Fibroblast of skin of left quadriceps (primary cell): ENCODE data around the gene FLT3.
"Not testable (repeated sequence)": the region's sequence is repeated elsewhere in the genome, so short reads cannot be mapped to it uniquely, and the experiment has no call there.

Experiments
- DNase-seq, 2 experiments: peaks; one replicate each; pipeline ENCODE4 v3.0.0-alpha.2; 2013; ENCODE audit warnings: low read depth in 2 of 2

FLT3 gene

GRCh38 chr13:28100150-28101121 is at the start of gene FLT3:
FLT3 (minus strand) TSS chr13:28100576; CDS start chr13:28100510, 66 bp downstream.
- DNase-seq = no peak

GRCh38 chr13:28147495-28147894 is 47.1 kb upstream of the FLT3 start:
- DNase-seq = peak in 1 of 2 experiments; percentile 30

DNA sequence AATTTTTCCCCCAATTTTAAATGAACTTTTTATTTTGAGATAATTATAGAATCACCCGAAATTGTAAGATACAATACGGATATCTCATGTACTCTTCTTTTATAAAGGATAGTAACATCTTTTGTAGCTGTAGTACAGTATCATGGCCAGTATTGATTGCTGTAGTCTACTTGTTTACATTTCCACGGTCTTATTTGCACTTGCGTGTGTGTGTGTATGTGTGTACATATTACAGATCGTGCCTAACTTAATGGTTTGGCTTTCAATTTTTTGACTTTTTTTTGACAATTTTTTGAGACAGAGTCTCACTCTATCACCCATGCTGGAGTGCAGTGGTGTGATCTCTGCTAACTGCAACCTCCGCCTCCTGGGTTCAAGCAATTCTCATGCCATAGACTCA is 44.7 kb upstream of the FLT3 start:
- no peak for DNase-seq

- DNase-seq = not testable (repeated sequence)
These were observed 41.2 kb upstream of the FLT3 start for GRCh38 chr13:28141542-28141941.

DNA sequence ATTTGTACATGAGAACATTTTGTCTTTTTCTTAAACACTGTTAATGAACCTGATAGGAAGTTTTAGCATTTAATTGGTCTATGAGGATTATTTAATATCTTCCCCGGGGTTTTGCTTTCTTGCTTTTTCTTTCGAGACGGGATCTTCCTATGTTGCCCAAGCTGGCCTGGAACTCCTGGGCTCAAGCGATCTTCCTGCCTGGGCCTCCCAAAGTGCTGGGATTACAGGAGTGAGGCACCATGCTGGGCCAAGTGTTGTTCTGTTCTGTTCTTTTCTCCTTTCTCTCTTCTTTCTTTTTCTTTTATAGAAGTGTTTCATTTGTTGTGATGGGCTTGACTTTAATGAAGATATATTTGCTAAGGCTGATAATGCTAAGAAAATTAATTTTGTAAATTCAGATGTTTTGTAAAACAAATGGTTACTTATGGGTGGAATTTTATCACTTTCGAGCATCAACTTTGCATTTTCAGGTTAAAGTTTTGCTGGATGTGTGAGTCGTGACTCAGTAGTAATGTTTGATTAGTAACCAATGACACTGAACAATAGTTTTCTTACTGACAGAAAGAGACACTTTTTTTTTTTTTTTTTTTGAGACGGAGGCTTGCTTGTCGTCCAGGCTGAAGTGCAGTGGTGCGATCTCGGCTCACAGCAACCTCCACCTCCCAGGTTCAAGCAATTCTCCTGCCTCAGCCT is 40.2 kb upstream of the FLT3 start:
- no peak for DNase-seq

DNA sequence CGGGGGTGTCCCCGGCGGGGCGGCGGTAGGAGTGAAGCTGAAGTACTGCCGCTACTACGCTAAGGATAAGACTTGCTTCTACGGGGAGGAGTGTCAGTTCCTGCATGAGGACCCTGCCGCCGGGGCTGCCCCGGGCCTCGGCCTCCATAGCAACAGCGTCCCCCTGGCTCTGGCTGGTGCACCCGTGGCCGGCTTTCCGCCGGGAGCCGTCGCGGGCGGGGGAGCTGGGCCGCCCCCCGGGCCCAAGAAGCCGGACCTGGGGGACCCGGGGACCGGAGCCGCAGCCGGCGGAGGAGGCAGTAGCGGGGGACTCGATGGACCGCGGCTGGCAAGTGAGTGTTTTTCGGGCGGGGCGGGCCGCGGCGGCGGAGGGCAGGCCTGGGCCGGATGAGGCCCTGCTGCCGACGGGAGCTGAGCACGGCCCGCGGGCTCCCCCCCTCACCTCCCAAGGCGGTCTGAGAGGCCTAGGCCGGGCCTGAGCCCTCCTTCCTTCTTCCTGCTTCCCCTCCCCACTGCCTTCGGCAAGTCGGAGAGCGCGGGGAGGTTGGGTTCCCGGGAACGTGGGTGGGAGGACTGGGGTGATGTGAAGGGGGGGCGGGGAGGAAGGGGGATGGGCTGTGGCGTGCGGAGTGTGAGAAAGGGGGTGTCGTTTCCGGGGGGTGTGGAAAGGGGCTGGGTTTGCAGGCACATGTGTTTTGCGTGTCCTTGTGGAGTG is 38.5 kb upstream of the FLT3 start:
- DNase-seq = peak; percentile 85 to 87

GRCh38 chr13:28138012-28138755 is 37.8 kb upstream of the FLT3 start, which contains the start of gene PAN3:
PAN3 (plus strand) TSS chr13:28138545; CDS start chr13:28138658, 113 bp downstream.
- peak; percentile 77 to 81 for DNase-seq

- no peak for DNase-seq
These were observed 37.2 kb upstream of the FLT3 start for GRCh38 chr13:28137596-28137995.

DNA sequence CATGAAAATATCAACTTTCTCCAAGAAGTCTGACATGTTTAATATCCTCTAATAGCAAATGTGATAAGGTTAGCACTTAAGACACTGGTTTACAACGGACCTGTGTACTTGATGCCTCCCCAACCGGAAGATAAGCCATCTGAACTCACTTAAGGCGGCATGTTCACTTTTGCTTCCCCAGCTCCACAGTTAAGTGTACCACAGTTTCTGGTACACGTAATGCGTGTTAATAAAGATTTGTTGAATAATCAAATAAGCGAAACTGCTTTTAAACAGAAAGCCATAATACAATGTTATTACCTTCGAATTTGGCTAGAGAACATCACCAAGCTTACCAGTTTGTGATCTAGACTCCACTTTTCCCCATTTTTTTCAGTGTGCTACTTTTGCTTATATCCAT is 36.5 kb upstream of the FLT3 start:
- no peak for DNase-seq

DNA sequence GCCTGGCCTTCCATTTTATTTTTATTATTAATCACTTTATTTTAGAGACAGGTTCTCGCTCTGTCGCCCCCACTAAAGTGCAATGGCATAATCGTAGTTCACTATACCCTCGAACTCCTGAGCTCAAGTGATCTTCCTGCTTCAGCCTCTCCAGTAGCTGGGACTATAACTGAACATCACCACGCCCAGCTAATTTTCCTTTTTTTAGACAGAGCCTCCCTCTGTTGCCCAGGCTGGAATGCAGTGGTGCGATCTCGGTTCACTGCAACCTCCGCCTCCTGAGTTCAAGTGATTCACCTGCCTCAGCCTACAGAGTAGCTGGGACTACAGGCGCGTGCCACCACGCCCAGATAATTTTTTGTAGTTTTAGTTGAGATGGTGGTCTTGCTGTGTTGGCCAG is 31.3 kb upstream of the FLT3 start:
- no peak for DNase-seq

DNA sequence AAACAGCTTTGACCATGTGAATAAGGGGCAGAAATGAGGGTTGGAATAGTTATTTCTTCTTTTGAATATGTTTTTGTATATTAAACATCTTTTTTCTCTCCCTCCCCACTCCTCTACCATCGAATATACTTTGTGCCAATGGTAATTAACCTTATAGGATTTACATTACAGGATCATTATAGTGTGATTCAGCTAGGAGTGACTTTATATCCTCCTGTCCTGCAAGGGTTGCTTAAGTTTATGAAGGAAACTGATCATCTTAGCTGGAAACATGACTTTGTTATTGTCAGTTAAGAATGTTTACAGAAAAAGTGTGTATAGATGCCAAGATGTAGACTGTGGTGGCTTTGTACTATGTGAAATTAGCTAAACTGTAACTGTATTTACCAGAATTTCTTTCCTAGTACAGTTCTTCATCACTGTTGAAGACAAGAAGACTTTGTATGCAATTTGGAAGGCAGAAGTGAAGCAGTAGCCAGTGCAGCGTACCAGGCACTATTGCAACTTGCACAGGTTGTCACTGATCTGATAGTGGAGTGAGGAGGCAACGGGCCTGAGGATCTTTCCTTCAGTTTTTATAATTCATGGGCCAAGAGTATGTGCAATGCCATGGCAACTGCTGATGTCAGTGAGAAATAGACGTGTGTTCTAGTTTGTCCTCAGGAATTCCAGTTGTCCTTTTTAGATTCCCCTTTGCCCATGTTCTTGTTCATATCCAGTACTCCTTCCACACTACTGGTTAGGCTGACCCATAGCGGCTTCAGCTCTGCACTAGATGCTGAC is 29.7 kb upstream of the FLT3 start:
- no peak for DNase-seq

GRCh38 chr13:28128926-28129325 is 28.6 kb upstream of the FLT3 start:
- no peak for DNase-seq

GRCh38 chr13:28128030-28128429 is 27.7 kb upstream of the FLT3 start:
- no peak for DNase-seq

DNA sequence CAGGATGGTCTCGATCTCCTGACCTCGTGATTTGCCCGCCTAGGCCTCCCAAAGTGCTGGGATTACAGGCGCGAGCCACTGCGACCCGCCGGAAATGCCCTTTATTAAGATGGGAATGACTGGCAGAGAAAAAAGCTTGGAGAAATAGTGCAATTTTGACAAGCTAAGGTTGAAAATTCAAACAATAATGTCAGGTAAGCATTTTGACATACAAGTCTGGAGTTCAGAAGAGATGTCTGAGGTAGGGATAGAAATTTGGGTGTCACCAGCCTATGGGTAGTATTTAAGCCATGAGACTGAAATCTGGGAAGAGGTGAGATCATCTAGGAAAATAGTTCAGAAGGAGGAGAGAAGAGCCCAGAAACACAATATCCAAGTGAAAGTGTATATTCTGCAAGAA is 20.8 kb upstream of the FLT3 start:
- no peak for DNase-seq

DNA sequence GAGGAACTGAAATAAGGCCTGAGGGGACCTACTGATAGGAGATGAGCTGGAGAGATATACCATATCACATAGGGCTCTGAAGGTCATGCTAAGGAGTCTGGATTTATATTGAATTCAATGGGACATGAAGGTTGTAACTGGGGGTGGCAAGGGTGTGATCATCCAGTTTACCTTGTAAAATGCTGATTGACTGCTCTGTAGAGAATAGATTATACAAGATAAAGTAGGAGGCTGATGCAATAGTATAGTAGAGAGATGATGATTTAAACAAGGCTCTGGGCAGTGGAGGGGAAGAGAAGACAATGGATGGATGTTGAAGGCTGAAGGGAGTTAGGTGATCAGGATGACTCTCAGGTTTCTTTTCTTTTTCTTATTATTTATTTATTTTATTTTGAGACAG is 19.9 kb upstream of the FLT3 start:
- DNase-seq = no peak

DNA sequence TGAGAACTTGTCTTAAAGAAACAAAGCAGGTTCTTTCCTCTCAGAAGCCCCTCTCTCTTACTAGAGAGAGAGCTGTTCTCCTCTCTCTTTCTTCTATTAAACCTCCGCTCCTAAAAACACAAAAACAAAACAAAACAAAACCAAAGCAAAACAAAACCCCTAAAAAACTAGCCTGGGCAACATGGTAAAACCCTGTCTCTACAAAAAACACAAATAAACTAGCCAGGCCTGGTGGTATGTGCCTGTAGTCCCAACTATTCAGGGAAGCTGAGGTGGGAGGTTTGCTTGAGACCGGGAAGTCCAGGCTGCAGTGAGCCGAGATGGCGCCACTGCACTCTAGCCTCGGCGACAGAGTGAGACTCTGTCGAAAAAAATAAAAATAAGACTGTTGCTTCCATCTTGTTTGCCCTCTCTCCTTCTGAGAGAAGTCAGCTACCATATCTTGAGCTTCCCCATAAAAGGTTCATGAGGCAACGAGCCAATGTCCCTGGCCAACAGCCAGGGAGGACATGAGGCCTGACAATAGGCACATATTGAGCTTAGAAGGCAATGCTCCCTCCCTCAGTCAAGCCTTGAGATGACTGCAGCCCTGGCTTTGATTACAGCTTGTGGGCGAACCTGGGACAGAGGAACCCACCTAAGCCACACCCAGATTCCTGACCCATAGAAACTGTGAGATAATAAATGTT is 17.5 kb upstream of the FLT3 start:
- DNase-seq = no peak

- no peak for DNase-seq
These were observed 16.4 kb upstream of the FLT3 start for GRCh38 chr13:28116736-28117135.

DNA sequence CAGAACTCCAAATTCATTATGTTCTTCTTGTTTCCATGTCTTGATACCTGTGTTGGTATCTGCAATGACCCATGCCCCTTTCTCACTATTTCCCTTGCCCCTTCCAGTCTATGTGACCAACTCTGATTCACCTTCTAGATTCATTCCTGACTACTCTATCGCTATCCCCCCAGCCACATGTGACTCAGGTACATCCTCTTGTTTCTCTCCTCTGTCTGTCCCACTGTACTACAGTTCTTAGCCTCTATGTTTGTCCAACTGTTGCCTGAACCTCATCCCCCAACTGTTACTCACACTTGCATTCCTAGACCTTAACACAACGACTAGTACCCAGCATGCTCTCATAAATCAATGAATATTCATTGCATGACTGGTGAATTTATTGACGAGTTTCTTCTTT is 10.0 kb upstream of the FLT3 start:
- no peak for DNase-seq

- DNase-seq = no peak
These were observed 6.6 kb upstream of the FLT3 start for GRCh38 chr13:28106976-28107375.

- not testable (repeated sequence) for DNase-seq
These were observed 1.5 kb upstream of the FLT3 start for GRCh38 chr13:28101886-28102285.
